ENCODE measurements around the gene GFRA4.

The GFRA4 gene

DNA sequence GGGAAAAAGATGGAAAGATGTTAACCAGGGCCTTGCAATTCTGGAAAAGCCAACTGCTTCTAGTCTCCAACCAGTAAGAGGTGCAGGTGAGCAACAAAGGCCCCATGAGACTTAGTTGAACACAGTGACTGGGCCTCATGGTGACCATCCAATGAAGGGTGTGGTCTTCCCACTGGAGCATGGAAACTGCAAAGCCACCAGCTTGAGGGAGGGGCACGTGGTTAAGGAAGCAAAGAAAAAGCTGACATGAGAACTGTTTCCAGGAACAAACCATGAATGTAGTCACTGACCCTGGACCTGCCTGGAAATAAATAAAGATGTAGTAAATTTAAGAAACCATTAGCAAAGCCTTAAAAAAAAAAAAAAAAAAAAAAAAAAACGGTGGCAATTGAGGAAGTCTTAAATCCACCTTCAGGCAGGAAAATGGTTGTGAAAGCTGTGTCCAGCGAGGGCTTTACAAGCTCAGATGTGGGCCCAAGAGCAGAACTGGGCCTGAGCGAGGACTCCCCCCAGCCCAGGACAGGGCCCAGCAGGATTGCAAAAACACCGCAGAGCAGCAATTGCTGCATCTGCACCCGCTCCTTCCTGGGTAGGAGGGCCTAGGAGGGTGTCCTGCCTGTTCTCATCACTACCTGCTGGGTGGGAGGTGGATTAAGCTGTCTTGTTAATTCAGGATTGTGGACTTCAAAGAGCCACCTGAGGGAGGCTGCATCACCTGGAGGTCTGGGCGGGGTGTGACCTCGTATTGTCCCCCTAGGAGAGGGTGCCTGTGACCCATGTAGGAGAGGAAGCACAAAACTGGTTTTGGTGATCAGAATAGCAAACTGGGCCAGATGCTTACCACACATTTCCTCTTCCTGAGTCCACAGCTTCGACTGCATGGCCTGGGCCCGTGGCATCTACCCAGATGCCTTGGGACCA is 10.3 kb downstream of the GFRA4 start:
- no peak for DNase-seq (ENCODE audit: low read depth)

DNA sequence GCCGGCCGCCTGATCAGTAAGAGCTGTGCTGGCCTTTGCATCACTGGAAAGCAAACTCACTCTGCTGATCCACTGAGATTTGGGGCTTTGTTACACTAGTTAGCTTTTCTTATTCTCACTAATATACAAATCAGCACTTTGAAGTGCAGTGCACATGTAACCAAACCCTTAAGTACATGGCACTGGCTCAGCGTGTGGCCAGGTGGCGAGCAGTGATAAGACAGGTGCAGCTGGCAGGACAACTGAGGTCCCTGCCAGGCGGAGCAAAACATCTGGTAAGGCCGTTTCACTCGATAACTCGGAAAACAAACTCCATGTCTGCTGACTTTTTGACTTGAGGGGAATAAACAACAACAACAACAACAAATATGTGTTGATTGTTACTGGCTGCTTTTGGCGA is 11.0 kb downstream of the GFRA4 start:
- no peak for DNase-seq (ENCODE audit: low read depth)

DNA sequence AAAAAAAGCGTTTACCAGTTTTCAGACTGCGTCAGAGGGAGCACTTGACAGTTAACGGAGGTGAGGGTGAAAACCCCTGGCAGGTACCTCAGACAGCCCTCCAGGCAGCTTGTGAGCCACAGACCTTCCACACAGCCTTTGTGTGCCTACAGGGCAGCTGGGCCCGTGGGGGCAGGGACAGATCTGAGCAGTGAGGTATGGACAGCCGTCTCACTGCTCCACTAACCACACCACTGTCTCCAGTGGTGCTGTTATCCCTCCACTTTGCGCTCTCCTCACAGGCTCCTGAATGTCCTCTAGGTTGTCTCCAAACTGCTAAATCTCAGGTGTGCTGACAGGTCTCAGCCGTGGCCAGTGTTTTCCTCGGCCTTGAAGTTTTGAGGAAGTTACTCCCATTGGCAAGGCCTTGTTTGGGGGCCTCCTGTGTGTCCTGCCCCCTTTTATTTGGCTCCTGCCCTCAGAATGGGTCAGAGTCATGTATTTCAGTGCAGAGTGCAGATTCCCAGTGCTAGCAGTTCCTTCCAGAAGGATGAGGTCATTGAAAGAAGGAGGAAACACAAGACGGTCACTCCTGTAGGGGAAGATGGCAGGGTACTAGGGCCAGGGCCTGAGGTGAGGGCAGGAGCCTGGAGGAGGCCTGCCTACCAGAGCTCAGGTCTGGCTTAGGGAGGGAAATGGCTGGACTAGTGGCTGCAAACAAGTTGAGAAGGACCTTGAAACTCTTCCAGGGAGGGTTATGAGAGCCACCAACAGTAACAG is 11.8 kb downstream of the GFRA4 start:
- DNase-seq (ENCODE audit: low read depth) = no peak

DNA sequence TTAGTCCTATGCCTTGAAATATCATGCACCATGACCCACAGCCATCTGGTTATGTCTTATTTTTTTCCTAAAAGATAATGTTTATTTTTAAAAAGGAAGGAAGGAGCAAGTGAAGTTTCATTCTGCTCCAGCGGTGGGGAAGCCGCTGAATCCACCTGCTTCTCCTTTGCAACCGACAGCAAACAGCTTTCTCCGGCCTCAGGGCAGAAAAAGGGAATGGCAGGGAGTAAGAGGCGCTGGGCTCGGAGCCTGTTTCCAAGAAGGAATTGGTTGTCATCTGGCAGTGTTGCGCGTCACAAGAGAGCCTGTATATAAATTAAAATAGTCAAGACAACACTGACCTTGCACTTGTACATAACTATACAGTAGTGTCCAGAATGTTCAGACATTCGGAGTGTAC is 14.2 kb downstream of the GFRA4 start:
- DNase-seq (ENCODE audit: low read depth) = no peak

DNA sequence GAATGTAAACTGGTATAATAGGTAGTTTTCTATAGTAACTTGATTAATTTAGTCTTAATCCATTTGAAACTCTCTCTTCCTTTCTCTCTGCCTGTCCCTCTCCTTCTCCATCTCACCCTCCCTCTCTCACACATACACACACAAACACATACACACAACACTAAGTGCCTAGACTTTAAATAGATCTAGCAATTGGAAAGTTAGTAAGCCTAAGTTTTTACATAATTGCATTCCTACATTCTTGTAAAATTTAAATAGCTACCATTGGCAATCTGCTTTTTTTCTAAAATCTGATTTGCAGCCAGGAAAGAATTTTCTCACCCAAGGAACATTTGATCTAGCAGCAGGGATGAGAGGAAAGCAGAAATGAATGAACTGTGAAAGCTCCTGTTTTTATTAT is 15.7 kb downstream of the GFRA4 start:
- no peak for DNase-seq (ENCODE audit: low read depth)

DNA sequence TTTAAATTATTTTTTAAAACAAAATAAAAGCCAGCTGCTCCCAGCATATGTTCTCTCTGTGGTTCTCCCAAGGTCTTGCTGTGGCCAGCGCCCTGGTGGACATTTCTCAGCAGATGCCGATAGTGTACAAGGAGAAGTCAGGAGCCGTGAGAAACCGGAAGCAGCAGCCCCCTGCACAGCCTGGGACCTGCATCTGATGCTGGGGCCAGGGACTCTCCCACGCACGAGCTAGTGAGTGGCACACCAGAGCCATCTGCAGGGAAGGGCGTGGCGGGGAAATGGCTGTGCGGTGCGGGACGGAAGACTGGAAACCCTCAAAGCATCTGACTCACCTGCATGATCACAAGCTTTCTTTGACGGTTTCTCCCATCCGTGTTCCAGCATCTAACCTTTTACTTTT is 16.5 kb downstream of the GFRA4 start:
- no peak for DNase-seq (ENCODE audit: low read depth)

DNA sequence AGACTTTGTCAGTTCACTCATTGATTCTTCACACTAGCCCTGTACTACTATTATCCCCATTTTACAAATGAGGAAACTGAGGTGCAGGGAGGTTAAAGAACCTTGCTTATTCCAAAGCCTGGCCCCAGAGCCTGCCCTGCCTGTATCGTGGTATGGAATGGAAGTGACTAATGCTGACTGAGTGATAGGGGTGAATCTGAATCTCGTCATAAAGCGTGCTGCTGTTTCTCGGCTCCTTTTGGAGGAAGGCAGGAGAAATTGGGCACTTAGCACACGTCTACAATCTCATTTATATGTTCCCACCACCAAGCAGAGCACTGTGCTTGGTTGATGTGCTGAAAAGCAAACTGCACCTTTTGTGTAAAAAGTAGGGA is 17.1 kb downstream of the GFRA4 start:
- DNase-seq (ENCODE audit: low read depth) = no peak

DNA sequence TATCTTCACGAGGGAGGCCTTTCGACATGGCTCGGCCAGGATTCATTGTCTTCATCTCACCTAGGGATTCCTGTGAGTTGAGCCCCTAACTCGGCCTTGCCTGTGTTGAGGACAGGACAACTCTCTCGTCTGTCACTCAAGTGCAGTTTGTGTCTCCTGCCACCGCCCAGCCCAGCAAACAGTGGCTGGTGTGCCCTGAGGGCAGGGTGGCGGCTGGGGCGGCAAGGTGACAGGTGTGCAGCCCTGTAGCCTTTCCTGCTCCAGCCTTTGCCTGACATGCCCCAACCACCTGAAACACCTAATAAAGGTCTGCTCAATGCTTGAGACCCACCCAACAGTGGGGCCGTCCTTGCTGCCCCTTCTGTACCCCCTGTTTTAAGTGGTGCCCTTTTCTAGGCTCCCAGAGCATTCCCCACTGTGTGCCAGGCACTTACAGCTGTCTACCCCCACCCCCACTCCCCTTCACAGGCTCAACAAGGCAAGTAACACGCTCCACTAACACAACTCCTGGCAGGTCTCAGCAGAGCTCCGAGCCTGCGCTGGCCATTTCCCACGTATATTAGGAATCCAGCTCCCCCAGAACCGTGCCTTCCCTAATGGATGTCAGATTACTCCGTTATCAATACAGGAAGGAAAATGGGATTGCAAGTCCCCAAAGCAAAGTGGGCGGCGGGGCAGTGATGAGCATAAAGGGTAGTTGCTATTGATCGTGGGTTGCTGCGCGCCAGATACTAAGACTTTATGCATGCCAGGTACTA is 17.7 kb downstream of the GFRA4 start:
- no peak for DNase-seq (ENCODE audit: low read depth)

DNA sequence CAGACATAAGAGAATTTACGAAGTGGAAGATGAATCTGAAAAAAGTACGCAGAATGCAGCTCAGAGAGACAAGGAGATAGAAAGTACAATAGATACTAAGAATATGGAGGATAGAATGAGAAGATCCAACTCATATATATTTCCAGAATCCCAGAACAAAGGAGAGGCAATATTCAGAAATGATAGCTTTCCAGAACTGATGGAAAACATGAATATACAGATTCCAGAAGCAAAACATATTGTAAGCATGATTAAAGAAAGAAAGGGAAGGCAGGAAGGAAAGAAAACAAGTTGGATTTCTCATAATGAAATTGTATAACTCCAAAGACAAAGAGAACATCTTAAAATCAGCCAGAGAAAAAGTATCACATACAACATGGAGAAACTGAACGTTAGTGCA is 22.9 kb downstream of the GFRA4 start:
- no peak for DNase-seq (ENCODE audit: low read depth)

DNA sequence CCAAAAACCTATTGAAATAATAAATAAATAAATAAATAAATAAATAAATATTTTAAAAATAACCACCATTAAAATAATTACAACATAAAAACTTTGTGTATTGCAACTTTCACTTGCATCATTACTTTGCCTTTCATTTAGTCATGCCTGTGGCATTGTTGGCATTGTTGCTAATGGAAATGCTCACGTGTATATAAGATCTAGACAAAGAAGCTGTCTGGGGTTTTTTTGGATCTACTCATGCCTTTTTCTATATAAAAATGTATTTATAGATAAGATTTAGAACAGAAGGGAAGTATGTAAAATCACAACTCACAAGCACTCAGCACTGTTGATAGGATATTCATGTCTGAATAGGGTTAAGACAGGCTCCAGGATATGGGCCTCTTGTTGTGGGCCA is 27.9 kb downstream of the GFRA4 start:
- no peak for DNase-seq (ENCODE audit: low read depth)

DNA sequence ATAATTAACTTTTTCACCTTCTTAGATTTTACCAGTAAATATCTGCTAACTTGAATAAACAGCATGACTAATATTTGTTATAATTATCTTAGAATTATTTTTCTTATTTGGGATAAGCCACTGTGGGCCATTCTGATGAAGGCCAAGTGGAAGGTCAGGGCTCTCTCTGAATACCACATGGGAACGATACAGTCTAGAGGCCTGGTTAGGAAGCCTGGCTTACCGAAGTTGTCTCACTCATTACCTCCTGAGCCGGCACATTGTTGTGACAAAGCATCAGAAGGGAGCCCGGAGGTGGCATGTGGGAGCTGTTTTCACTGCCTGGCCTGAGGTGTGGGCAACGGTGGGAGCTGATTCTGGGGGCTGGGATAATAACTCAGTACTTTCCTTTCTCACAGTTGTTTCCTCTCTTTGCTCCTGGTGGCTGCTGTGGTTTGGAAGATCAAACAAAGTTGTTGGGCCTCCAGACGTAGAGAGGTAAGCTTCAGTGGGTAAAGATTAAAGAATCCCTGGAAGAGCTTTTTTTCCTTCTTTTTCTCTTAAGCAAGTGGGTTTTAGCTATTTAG is 29.2 kb downstream of the GFRA4 start:
- no peak for DNase-seq (ENCODE audit: low read depth)

DNA sequence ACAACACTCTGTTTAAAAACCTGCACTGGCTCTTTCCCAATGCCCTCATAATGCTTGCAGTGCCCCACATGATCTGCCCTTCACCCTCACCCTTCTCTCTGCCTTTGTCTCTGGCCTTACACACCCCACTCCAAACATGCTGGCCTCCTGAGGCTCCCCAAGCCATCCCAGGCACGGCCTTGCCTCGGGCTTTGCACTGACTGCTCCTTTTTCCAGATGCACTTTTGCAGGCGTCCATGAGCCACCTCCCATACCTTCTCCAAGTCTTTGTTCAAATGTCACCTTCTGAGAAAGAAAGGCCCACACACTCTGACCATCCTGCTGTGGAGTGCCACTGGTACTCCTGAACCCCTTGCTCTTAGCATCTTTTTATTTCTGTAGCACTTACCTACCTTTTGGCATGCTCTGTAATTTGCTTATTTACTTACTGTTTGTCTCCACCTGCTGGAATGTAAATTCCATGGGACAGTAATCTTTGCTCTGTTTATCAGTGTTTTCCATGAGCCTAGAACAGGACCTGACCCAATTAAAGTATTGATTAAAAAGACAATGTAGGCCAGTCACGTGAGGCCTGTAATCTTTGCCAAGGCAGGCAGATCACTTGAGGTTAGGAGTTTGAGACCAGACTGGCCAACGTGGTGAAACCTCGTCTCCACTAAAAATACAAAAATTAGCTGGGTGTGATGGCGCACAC is 30.7 kb downstream of the GFRA4 start:
- no peak for DNase-seq (ENCODE audit: low read depth)

DNA sequence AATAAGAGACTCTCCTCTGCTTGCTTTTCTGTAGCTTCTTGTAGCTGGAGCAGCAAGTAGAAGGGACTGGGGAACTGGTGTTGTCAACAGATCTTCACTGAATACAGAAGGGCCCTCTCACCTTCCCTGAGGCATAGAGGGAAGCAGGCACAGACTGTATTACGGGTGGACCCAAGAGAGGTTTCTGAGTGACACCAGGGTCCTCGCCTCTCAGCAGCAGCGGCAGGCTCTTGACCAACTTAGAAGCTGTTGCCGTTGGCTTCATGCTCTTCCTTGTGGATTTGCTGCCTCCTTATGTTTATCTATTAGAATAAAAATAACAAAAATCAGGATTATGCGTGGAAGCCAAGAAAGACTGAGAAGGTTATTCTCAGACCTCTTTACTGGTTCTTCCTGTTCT is 31.7 kb downstream of the GFRA4 start:
- no peak for DNase-seq (ENCODE audit: low read depth)

DNA sequence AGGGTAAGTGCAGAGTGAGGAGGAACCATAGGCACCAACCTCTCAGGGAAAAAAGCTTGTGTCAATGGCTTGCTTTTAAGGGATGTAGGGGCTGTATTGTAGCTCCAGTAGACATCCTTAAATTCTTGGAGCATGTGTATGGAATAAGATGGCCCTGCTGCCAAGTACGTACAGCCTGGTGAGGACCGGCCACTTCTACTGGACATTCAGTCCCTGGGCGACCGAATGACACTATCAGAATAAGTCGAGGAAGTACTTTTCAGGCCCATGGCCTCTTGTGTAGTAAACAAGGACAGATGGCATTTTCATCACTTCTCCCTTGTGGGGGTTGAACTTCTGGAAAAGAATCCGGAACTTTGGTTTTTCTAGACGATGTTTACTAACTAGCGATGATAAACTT is 32.8 kb downstream of the GFRA4 start:
- no peak for DNase-seq (ENCODE audit: low read depth)

DNA sequence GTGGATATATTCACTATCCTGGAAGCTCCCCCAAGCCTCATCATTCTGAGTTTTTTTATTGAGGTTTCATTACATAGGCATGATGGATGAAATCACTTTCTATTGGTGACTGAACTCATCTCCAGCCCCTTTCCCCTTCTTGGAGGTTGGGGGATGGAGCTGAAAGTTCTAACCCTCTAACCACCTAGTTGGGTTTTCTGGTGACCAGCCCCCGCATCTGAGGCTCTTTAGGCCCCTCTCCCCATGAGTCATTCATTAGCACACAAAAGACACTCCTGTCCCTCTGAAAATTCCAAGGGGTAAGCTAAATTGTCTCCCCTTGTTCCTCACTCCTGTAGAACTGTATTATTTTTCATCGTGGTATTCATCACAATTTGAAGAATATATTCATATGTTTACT is 33.3 kb downstream of the GFRA4 start:
- no peak for DNase-seq (ENCODE audit: low read depth)

DNA sequence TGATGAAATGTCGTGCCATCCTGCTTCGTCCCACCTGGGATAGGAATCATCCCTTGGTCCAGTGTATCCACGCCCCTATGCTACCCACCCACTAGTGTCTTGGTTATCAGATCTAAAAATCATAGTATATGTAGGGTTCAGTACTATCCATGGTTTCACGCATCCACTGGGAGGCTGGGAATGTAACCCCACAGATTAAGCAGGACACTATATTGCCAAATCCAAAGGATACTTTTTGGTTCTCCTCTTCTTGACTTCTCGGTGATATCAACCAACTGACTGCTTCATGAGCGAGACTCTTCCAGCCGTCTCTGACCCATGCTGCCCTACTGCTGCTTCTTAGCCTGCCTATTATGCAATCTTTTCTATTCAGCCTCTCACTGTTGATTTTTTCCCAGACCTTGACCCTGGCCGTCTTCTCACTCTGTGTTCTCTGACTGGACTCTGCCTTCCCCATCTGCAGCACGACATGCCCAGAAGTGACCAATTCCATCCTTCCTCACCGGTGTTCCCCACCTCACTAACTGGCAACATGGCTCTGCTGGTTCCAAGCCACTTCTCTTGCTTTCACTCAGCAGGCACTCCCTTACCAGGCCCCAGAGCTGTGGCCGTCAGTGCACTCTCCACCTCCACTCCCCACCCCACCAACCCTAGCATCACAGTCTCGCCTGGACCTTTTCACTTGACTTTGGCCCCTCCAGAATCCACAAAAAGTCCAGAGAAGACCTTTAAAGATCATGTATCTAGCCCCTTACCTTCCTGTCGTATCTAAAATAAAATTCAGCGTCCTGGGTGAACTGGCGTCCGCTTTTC is 34.5 kb downstream of the GFRA4 start:
- DNase-seq (ENCODE audit: low read depth) = no peak

DNA sequence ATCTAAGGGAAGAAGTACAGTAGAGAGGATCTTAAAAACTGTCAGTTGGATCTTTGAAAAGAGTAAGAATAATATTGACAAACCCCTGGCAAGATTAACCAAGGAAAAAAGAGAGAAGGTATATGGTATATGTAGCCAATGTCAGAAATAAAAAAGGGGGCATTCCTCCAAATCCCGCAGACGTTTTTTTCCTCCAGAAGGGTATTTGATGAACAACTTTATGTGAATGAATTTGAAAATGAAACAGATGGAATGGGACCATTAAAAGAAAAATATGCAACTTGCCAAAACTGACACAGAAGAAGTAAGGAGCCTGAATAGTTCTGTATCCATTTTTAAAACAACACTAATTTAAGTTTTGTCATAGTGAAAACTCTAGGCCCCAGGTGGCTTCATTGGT is 35.7 kb downstream of the GFRA4 start:
- no peak for DNase-seq (ENCODE audit: low read depth)

DNA sequence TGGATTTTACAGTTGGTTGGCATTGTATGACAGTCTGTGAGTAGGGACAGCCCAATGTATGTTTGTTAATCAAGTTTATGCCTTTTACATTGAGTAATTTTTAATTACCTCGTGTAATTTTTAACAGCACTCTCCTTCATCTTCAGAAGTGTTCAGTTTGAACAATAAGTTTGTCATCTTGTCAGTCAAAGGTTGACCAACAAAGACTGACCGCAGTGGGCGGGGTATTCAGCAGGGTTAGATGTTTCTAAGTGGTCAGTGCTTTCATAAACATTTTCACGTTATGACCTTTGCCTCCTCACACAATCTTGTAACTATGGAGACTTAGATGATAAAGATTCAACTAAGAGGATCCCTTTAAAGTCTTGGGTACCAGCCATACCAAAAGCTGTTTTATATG is 40.8 kb downstream of the GFRA4 start:
- DNase-seq (ENCODE audit: low read depth) = no peak

DNA sequence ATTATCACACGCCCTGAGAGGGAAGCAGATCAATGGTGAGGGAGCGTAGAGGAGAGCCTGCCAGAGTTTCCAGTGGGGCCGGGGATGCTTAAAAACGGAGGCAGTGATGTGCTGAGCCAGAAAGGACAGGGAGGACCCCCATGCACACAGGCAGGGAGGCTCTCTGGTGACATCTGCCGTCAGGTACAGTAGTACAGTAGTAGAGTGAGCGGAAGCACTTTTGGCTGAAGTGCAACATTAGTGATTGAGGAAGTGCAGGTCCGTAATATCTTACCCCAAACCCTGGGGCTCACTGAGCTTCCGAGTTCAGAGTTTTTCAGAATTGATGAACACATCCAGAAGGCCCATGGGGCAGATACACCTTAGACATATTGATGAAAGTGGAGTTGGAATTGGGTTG is 42.1 kb downstream of the GFRA4 start:
- no peak for DNase-seq (ENCODE audit: low read depth)

DNA sequence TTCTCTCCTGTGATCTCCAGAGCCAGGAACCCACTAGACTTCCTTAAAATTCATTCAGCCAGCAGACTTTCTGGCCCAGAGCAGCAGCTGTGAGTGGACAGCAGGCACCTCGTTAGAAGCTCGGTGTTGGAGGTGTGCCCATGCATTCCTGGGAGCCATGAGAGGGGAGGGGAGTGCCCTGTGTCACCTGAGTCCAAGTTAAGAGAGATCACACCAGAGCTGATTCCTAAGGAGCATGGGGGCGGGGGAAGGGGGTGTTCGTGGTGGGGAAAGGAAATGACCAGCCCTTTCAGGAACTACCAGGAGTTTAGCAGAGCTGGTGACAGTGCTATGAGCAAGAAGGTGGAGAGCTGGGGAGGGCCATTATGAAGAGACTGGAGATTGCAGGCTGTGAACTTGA is 46.9 kb downstream of the GFRA4 start:
- DNase-seq (ENCODE audit: low read depth) = no peak

Data from activated T-cell treated with anti-CD3 and anti-CD28 coated beads for 48 hours (primary cell).